G401 (cell line): Measurements from ENCODE around the gene EXPH5. TPM values are rescaled to one million over a fixed set of nuclear protein-coding genes. Genes with fewer than 3 reads are reported as not detected.
"Not testable (repeated sequence)": the region's sequence is repeated elsewhere in the genome, so short reads cannot be mapped to it uniquely, and the experiment has no call there.

ENCODE experiments used
- DNase-seq: peaks from one replicate; pipeline ENCODE4 v3.0.0-alpha.2; 2015; ENCODE audit warnings: low spot score
- in situ Hi-C: cut with HindIII; loops from 2 replicates; pipeline ENCODE4 v1.10.0; 2016; ENCODE audit warnings: low sequenced_read_pairs, mixed read lengths
- total RNA-seq: library from RNA; depleted of rRNA; stranded (reverse); fragments of >200 nt; shearing (Covaris generic); gene quantifications from 2 replicates; pipeline ENCODE4 v1.2.3, GENCODE V29; 2014; rRNA removed

The EXPH5 gene, protein sequence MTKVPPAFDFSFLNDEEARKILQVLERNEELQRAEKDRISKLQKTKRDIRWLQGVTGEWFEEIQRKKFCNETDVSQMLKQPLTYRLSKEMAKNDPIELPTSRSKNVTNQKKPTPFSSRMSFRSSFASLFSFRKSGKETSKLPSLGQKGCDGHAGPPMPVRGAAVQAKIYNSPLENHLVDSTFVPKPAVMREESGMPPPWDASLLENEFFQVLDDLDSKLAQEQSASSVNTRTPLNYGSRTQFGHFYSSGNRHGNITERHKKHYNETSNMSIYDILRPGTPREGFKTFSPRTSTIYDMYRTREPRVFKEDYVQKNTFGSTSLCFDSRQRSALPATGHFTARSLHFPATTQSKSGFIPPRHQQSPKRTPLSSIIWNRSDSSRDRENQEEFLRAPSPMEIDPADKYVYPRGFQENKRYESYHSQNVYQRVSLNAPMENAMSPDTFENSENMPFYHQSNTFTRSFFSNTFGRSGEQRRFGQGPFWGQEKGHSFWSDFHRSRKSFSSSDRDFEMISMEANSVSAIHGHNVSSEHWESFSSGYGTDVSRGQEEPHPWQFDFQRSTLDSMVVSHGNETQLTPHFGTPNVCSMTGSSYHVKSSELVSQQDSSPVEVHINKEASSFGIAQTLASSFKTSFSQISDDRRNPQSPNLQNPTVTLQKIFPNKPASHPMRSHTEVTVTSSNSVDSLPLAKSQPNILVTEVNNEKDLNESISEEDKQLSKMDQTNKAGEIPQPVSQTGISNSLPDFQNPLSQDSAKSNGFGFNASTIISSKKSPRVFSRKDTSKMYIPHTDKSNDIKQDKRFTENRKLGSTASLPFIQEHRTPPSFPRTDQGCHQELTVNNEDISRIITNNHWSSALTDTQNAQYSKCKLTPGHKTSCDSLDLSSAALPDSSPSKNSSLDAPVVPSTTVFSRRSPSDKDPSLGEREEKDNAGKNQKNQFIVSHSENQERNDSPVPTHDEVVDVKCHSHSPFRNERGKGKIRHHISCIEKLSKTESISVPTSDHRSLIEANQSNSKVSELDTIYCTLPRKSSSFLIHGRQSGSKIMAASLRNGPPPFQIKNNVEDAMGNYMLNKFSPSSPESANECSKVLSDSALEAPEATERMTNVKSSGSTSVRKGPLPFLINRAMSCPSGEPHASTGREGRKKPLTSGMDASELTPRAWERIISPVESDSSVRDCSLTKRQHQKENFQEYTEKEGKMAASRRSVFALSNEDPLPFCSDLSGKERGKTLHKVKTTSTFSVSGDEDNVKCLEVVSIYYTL (N-terminal part only)
- total RNA-seq, result 3.6 and 6.5 TPM in 2 replicates

DNA sequence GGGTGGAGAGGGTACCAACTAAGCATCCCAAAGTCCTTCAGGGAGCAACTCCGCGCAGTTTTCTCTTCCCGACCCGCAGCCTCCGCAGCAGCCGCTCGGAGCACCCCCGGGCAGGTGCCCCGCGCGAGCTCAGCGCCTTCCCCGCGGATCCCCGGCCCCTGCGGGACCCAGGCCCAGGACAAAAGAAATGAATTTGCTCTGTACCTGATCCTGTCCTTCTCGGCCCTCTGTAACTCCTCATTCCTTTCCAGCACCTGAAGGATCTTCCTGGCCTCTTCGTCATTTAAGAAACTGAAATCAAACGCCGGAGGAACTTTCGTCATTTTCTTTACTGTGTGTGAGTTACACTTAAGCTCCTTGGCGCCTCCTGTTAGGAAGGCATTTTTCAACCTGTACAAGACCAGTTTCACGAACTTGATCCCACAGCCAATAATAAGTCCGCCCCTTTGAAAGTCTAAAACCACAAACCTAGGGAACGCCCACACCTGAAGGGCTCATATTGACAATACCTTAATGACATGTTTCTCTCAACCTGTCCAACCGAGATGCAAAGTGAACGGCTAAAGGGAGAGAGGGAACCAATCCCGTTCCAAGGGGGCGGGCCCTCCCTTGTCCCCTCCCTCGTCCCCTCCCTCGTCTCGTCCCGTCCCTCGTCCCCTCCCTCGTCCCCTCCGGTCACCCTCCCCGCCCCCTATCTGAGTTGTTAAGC lies at the start of gene EXPH5:
Gene EXPH5, minus strand, starts transcription at position 555 of the 709 bp plus-strand sequence. Its CDS starts 232 bp downstream, at position 323.
- in situ Hi-C loops, result no loop called here

DNA sequence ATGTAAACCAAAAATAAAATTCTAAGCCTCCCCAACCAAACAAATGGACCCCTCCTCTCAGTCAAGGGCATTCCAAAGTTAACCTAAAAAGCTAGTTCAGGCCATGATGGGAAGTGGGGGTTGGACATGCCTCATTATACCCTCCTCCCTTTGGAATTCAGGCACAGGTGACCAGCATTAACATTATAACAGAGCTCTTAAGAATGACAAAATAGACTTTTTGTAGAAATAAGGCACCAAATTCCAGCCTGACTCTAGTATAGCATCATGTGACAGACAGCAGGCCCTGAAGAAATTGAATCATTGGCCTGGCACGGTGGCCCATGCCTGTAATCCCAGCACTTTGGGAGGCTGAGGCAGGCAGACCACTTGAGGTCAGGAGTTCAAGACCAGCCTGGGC lies 48.2 kb upstream of the EXPH5 start:
- DNase-seq, in situ Hi-C loops: not testable (repeated sequence)

More for the DNA sequence above, at the start of gene EXPH5:
- DNase-seq, result peak; percentile 98

DNA sequence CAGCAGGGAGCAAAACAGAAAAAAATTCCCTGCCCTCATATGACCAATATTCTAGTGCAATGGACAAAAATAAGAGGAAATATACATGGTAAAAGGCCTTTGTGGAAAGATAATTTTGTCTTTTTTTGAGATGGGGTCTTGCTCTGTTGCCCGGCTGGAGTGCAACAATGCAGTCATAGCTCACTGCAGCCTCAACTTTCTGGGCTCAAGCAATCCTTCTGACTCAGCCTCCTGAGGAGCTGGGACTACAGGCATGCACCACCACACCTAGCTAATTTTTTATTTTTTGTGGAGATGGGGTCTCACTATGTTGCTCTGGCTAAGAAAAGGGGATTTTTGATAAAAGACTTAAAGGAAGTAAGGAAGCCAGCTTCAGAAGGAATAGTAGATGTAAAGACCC lies 45.6 kb upstream of the EXPH5 start:
- DNase-seq, result no peak
- in situ Hi-C loops, result no loop called here

DNA sequence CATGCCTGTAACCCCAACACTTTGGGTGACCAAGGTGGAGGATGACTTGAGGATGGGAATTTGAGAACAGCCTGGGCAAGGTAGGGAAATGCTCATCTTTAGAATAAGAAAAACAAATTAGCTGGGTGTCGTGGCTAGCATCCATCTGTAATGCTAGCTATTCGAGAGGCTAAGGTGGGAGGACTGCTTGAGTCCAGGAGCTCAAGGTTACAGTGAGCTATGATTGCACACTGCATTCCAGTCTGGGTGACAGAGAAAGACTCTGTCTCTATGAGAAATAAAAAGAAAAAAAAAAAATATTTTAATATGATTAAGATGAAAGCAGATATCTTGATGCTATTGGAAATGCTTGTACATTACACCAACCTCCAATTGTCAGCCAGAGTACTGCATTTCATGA lies 42.7 kb upstream of the EXPH5 start:
- DNase-seq, result no peak
- in situ Hi-C loops, result no loop called here

DNA sequence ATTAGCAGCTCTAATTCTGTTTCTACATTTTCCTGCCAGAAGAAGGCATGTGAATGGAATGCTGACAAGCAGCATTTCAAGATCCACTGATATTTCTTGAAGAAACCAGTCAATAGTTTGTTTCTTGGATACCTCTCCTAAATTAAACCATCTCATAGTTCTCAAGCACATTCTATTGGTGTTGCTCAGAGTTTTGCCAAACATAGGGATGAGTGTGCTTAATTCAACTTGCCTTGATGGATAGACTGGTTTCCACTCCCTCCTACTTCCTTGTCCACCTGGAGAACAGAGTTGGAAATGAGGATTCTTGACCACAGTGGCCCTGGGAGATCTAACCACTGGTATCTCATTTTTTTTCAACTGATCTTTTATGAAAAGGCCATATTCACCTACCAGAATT lies 41.5 kb upstream of the EXPH5 start:
- in situ Hi-C loops, result no loop called here
- no peak for DNase-seq

DNA sequence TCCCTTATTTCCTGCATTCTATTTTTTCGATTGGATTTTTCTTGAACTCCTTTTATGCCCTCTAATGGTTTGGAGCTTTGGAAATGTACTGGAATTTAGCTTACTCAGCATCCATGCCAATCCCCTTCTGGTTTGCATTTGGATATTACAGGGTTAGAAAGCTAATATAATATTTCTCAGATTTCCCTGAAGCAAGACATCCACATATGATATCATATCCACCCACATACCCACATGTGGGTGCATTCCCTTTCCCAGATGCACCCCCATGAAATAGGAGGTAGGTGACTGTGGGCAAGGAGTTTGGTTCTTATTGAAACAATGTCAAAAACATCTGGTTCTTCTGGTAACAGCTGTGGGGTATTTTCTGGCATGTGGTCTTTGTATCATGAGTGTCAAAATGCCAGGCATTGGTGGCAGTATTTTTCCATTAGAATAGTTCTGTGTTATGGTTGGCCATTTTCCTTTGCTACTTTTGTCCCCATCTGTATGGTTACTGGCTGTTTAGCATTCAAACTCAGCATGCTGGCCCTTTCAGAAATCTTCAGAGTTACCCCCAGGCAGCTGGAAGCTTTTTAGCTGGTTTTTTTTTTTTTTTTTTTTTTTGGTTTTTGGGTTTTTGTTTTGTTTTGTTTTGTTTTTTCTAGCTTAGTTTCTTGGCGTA lies 38.6 kb upstream of the EXPH5 start:
- DNase-seq, result no peak
- in situ Hi-C loops, result no loop called here

DNA sequence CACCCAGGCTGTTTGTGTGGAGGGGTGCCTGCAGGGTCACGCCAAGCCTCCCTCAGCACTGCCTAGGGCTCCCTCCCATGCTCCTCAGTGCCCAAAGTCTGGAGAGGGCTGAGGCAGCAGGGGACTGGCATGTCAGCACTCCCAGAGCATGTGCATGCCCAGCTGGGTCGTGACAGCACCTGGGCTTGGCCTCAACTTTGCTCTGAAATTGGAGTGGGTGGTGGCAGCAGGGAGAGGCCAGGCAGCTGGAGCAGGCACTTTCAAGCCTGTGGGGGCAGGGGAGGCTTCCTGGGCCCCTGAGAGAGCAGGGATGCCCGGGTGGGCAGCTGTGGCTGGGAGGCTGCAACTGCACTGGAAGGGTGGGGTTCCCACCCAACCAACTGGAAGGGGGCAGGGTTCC lies 35.7 kb upstream of the EXPH5 start:
- DNase-seq, result no peak
- in situ Hi-C loops, result no loop called here

DNA sequence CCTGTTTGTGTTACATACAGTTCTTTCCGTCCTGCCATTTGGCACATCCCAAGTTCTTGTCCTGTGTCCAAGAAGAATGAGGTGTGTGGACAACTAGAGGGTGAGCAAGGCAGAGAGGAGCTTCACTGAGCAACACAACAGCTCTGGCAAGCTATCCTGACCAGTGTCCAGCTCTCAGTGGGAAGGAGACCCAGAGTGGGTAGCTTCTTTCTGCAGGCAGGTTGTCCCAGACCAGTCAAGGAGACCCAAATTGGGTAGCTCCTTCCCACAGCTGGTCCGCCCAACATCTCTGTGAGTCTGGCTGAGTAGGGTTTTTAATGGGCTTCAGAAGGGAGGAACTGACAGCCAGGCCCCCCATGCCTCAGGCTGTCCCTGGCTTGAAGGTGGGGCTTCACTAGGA lies 35.2 kb upstream of the EXPH5 start:
- DNase-seq, result no peak
- in situ Hi-C loops, result no loop called here

DNA sequence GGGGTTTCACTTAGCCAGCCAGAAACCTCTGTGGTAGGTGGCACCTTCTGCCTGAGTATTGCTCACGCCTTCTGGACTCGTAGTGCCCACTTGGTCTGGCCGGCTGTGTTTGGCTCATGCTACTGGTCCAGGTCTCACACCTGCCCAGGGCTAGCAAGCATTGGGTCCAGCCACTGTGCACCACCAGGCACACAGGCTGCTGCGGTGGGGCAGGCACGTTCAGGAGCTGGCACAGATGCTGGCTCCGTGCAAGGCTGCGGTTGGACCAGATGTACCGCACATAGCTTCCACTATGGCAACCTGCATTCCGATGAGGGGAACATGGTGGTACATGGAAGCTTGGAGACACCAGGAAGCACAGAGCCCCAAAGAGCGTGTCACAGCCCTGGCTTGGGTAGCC lies 34.8 kb upstream of the EXPH5 start:
- DNase-seq, result no peak
- in situ Hi-C loops, result no loop called here

DNA sequence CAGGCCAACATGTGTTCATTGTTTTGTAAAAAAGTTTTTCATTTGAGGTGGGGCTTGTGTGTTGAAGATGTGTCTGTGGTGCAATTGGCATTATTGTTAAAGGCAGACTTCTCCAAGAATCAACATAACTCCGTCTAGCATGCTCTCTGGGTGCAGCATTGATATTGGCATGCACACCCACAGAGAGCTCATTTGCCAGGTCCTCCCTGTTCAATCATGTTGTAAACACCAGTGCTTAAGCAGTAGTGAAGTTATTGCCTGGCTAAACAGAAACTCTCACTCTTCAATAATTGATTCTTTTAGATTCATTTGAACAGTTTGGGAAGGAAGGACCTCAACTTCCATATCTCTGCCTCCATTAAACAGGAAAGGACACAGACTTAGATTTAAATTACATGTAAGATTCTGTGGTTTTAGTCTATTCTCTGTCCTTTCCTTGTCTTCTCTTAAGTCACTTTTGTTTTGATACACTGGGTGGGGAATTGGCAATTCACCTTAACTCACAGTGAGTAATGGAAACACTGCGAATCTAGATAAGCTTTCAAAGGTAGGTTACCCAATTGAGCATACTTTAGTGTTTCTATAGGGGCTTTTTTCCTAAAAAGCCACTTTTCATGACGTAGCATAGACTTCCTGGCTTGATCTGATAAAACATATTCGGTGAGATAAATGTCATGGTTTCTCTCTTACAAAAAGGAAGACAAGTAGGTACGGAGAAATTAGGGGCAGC lies 30.8 kb upstream of the EXPH5 start:
- in situ Hi-C loops, result no loop called here
- DNase-seq, result no peak

DNA sequence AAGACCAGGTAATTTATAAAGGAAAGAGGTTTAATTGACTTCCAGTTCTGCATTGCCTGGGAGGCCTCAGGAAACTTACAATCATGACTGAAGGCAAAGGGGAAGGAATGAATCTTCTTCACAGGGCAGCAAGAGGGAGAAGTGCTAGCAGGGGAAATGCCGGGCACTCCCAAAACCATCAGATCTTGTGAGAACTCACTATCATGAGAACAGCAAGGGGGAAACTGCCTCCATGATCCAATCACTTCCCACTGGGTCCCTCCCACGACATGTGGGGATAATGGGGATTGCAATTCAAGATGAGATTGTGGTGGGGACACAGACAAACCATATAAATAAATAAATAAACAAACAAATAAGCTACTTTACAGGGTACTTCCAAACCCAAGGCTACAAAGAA lies 28.8 kb upstream of the EXPH5 start:
- no peak for DNase-seq
- in situ Hi-C loops, result no loop called here

DNA sequence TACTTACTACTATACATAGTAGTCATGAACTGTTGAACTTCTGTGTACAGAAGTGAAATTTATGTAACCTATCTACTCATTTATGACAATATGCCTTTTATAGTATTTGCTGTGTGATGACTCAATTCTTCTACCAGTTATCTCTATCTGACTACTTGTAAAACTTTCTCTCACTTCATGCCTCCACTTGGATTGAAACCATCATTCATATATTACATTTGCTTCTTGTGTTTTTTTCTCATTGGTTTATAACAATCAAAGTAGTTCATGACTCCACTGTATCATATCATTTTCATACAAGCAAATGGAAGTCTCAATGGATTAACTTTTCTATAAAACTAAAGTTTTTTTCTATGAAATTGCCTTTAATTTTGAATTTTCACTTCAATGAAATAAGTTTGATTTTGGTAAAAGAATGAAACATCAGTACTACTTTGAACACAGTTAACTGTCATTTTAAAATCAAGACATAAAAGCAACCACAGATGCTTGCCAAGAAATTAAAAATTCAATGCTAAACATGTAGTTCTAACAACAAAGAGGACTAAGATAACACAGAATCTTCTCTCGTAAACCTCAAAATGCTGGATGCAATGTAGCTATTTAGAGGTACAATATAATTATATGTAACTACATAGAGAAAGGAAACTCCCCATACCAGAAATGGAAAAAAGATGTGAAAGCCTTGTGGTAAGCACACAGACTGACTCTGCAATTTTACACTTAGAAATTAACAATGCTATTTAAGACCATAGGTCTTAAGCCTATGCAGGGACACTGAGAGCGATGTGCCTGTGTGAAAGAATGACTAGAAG lies 27.6 kb upstream of the EXPH5 start:
- no peak for DNase-seq
- in situ Hi-C loops, result no loop called here

DNA sequence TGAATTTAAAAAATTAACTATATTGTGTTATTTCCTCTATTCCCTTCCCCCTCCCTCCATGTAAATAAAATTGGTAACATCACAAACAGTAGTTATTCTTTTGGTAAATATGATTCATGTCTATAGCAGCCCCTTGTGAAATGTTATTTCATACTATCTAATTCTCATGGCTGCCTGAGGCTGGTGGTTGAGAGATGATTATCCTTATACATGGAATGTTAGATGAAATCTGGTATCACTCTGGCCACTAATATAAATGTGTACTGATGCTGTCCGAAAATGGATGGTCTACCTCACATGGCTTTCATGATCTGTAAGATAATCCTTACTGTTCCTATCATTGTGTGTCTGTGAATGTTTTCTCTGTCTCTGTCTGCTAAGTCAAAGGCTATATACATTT lies 25.0 kb upstream of the EXPH5 start:
- in situ Hi-C loops, result no loop called here
- no peak for DNase-seq

DNA sequence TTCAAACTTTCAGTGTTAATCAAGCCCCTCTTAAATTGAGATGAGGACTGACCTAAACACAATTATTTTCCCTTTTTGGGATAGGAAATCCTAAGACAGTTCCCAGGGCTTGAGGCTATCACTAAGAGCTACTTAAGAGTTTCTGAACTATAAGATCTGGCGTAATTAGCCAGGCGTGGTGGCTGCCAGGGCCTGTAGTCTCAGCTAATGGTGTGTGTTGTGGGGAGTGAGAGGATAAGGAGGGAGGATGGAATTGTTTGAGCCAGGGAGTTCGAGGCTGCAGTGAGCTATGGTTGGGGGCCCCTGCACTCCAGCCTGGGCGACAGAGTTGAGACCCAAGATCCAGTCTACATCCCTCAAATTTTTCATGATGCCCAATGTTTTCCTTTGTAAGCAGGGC lies 23.5 kb upstream of the EXPH5 start:
- in situ Hi-C loops, result no loop called here

DNA sequence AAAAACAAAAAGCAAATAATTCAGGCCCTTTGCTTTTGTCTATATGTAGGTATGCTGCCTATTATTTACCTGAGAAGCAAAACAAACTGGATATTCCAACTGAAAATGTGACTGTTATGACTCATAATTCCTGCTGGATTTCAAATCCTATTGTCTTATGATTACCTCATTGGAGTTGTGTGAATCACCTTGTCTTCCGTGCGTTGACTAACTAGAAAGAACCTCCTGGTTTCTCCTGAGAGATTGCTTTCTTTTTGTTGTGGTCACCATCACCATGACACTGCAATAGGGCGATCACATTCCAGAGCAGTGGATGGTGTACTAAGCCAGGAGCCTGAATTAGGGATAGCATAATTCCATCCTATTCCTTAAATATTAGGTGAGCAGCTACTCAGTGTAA lies 23.0 kb upstream of the EXPH5 start:
- in situ Hi-C loops, result no loop called here
- no peak for DNase-seq

More for the DNA sequence above, 23.5 kb upstream of the EXPH5 start:
- DNase-seq, result no peak

DNA sequence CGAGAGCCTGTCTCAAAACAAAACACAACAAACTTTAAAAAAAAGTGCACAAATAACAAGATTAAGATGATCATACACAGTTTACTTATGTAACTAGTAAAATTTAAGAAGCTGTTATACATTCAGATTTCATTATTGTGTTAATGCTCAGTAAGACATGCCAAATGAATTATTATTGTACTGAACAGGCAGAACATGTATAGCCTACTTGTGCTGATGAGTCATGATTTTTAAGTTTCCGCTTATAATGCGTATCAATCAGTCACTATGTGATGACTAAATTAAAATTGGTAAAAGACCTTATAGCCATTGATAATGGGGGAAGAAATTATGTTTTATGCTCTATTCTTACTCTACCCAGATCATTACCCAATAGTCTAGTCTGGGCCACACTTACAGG lies 20.5 kb upstream of the EXPH5 start:
- no peak for DNase-seq
- in situ Hi-C loops, result no loop called here

DNA sequence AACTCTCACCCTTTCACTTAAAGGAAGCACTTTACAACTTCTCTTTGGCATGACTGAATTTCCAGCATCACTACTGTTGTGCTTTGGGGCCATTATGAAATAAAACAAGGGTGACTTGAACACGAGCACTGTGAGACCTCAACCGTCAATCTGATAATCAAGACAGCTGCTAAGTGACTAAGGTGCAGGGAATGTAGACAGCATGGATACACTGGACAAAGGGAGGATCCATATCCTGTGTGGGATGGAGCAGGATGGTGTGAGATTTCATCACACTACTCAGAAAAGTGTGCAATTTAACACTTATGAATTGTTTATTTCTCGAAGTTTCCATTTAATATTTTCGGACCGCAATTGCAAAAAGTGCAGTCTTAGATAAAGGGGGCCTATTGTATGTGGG lies 16.1 kb upstream of the EXPH5 start:
- in situ Hi-C loops, result no loop called here
- no peak for DNase-seq
